K562 (cell line): Measurements from ENCODE around the gene CARD14. TPM values are rescaled to one million over a fixed set of nuclear protein-coding genes. Genes with fewer than 3 reads are reported as not detected.

Source experiments
- CREM ChIP-seq: IDR thresholded peaks from 2 replicates; pipeline ENCODE4 v1.6.1; 2014; ENCODE audit warnings: antibody characterized with exemption, low read depth
- ETV6 ChIP-seq, 3 experiments: fragments of 150-350 bp in 1 of 3; sonication (generic) in 1 of 3; formaldehyde crosslinking in 1 of 3; IDR thresholded peaks; 2 replicates each; pipeline versions ENCODE4 v1.6.1 to v1.8.0; 2014 to 2022; ENCODE audit warnings: borderline replicate concordance in 2 of 3, low read depth in 2 of 3, antibody characterized with exemption in 1 of 3, low read length in 1 of 3, mild to moderate bottlenecking in 1 of 3, missing genetic modification reagents in 1 of 3
- GATA2 ChIP-seq: sonication (generic); formaldehyde crosslinking; IDR thresholded peaks from 2 replicates; pipeline ENCODE4 v1.4.0; 2020; ENCODE audit warnings: mild to moderate bottlenecking, missing genetic modification reagents
- HIVEP1 ChIP-seq: fragments of 250-450 bp; sonication (Bioruptor Pico); IDR thresholded peaks from 2 replicates; pipeline ENCODE4 v1.4.0; 2020; ENCODE audit warnings: mild to moderate bottlenecking
- KAT2B ChIP-seq: IDR thresholded peaks from one replicate; pipeline ENCODE4 v1.6.1; 2012; ENCODE audit warnings: low read depth, mild to moderate bottlenecking, control low read depth, inconsistent platforms, low read length, moderate library complexity
- MAFG ChIP-seq: fragments of 450-650 bp; conservative IDR thresholded peaks from 2 replicates; pipeline ENCODE4 v1.6.1; 2016; ENCODE audit warnings: missing genetic modification characterization, missing compliant biosample characterization
- PML ChIP-seq: IDR thresholded peaks from 2 replicates; pipeline ENCODE4 v1.6.1; 2012; ENCODE audit warnings: low read length, inconsistent platforms
- RCOR1 ChIP-seq, 2 experiments: IDR thresholded peaks; 2 replicates each; pipeline ENCODE4 v1.6.1; 2012; ENCODE audit warnings: low read depth in 2 of 2, low read length in 2 of 2, borderline replicate concordance in 1 of 2, improper control_type of control experiment in 1 of 2
- TSC22D4 ChIP-seq: fragments of 450-650 bp; IDR thresholded peaks from 2 replicates; pipeline ENCODE4 v1.6.1; 2016; ENCODE audit warnings: missing genetic modification characterization, missing biosample characterization, control low read depth
- ZBED1 ChIP-seq: IDR thresholded peaks from 2 replicates; pipeline ENCODE4 v1.6.1; 2014
- ZFPM2 ChIP-seq: fragments of 250-450 bp; sonication (Bioruptor Pico); IDR thresholded peaks from 2 replicates; pipeline ENCODE4 v1.5.1; 2022; ENCODE audit warnings: mild to moderate bottlenecking
- ZNF12 ChIP-seq: sonication (generic); formaldehyde crosslinking; IDR thresholded peaks from 2 replicates; pipeline ENCODE4 v1.4.0; 2020; ENCODE audit warnings: mild to moderate bottlenecking, missing genetic modification reagents
- polyA plus RNA-seq, 8 experiments: library from polyadenylated mRNA; depleted of rRNA in 4 of 8; stranded (reverse) in 5 of 8; unstranded in 3 of 8; fragments of >200 nt; fragmentation: Nextera tagmentation in 2 of 8; fragmentation: Illumina TruSeq in 1 of 8; extraction: Ambion mirVana in 2 of 8; extraction: Trizol in 1 of 8; gene quantifications; 2 replicates each; pipeline versions ENCODE4 v1.2.1 to v1.2.3, GENCODE V29; 2011 to 2014; ENCODE audit warnings: inconsistent platforms in 1 of 8, missing spikeins in 1 of 8
- total RNA-seq, 7 experiments: library from RNA; depleted of rRNA in 6 of 7; stranded (reverse); fragments of >200 nt in 6 of 7; fragmentation: Illumina TruSeq in 2 of 7; extraction: Trizol in 2 of 7; gene quantifications; 2 replicates each; pipeline versions ENCODE4 v1.2.1 to v1.2.3, GENCODE V29; 2011 to 2021; ENCODE audit warnings: low replicate concordance in 1 of 7
- TF ChIP-seq, protein P1 (sequence below), 3 experiments: IDR thresholded peaks in 2 of 3; conservative IDR thresholded peaks in 1 of 3; 2 replicates each; pipeline ENCODE4 v1.5.1; 2011 to 2012; ENCODE audit warnings: low read length in 3 of 3, mild to moderate bottlenecking in 3 of 3, control low read depth in 2 of 3, improper control_type of control experiment in 1 of 3, inconsistent platforms in 1 of 3, low read depth in 1 of 3, mixed read lengths in 1 of 3, moderate library complexity in 1 of 3; ENCODE audit not compliant: insufficient read depth in 2 of 3
- TF ChIP-seq, protein P2 (sequence below): fragments of 200-800 bp; sonication (Bioruptor generic); IDR thresholded peaks from 2 replicates; pipeline ENCODE4 v1.6.1; 2017; ENCODE audit warnings: missing genetic modification characterization, missing compliant biosample characterization
- TF ChIP-seq, protein P3 (sequence below): fragments of 250-450 bp; sonication (Bioruptor Pico); IDR thresholded peaks from 2 replicates; pipeline ENCODE4 v1.9.0; 2021; ENCODE audit warnings: mild to moderate bottlenecking, inconsistent platforms
- TF ChIP-seq, protein P4 (sequence below), 2 experiments: fragments of 450-650 bp; conservative IDR thresholded peaks; 2 replicates each; pipeline ENCODE4 v1.6.1; 2017; ENCODE audit warnings: mild to moderate bottlenecking in 2 of 2, moderate library complexity in 2 of 2
- TF ChIP-seq, protein P5 (sequence below): fragments of 450-650 bp; formaldehyde crosslinking; IDR thresholded peaks from 2 replicates; pipeline ENCODE4 v1.4.0; 2020; ENCODE audit warnings: mild to moderate bottlenecking, mixed read lengths

CARD14 gene
- total and polyA plus RNA-seq, 9 of the 15 experiments (the other 6 are each of a cell fraction or from before 2014, with no cell fraction given), result not detected

DNA sequence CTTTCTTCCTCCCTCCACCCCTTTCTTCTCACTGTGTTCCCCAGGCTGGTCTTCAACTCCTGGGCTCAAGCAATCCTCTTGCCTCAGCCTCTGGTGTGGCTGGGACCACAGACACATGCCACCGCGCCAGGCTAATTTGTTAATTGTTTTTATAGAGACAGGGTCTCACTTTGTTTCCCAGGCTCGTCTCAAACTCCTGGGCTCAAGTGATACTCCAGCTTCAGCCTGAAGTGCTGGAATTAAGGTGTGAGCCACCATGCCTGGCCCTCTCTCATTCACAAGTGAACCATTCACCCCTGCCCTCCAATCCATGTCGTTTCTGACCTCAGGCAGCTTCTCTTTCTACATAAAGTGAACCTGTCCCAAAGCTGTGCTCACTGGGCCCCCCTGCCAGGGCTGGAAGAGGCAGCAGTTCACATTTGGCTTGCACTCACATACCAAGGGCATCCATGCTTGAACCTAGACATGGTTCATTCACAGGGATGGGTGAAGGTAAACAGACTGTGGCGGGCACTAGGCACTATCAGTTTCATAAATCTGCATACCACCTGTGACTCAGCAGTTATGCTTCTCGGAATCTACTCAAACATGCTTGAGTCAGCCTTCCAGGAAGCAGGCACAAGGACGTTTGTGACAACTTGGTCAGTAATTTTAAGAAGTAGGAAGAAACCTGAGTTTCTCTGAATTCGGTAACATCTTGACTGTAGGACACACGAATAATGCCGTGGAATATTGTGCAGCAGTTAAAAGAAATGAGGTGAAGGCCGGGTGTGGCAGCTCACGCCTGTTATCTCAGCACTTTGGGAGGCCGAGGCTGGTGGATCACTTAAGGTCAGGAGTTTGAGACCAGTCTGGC, 84.8 kb downstream of the CARD14 start (continued):
- 0 out of 2 replicates have a peak, but pooled peaks have one; percentile 46 for TF ChIP-seq ZNF12
- TF ChIP-seq TSC22D4, result no peak
- TF ChIP-seq ZFPM2 (CRISPR knock-in tag), result no peak
- TF ChIP-seq CREM, result peak; percentile 55; the same call in 1 of the 2 replicates
- no peak for TF ChIP-seq ZBED1
- TF ChIP-seq GATA2 (CRISPR knock-in tag), result peak; percentile 87
- TF ChIP-seq, protein P1, sequence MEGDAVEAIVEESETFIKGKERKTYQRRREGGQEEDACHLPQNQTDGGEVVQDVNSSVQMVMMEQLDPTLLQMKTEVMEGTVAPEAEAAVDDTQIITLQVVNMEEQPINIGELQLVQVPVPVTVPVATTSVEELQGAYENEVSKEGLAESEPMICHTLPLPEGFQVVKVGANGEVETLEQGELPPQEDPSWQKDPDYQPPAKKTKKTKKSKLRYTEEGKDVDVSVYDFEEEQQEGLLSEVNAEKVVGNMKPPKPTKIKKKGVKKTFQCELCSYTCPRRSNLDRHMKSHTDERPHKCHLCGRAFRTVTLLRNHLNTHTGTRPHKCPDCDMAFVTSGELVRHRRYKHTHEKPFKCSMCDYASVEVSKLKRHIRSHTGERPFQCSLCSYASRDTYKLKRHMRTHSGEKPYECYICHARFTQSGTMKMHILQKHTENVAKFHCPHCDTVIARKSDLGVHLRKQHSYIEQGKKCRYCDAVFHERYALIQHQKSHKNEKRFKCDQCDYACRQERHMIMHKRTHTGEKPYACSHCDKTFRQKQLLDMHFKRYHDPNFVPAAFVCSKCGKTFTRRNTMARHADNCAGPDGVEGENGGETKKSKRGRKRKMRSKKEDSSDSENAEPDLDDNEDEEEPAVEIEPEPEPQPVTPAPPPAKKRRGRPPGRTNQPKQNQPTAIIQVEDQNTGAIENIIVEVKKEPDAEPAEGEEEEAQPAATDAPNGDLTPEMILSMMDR (IDR thresholded peaks at IDR 0.05 in 2 of 3, conservative IDR thresholded peaks at IDR 0.05 in 1 of 3; ENCODE audit: insufficient read depth in 2 of 3, low read depth in 1 of 3, low read length in 3 of 3), result no peak
- TF ChIP-seq PML, result peak; percentile 27; the same call in 1 of the 2 replicates
- peak in 1 of 2 experiments; percentile 69; a peak in 1 of 4 replicates for TF ChIP-seq RCOR1 (IDR thresholded peaks at IDR 0.05; ENCODE audit: borderline replicate concordance in 1 of 2, low read depth in 2 of 2, low read length in 2 of 2)
- TF ChIP-seq HIVEP1 (CRISPR knock-in tag), result peak; percentile 84; the same call in 1 of the 2 replicates
- TF ChIP-seq ETV6 (IDR thresholded peaks at IDR 0.05; ENCODE audit: borderline replicate concordance in 1 of 2, low read depth in 2 of 2, low read length in 1 of 2), result peak in 1 of 2 experiments; percentile 72; a peak in 1 of 4 replicates
- TF ChIP-seq ETV6 (CRISPR knock-in tag; IDR thresholded peaks at IDR 0.05; ENCODE audit: borderline replicate concordance), result no peak
- TF ChIP-seq, protein P2, sequence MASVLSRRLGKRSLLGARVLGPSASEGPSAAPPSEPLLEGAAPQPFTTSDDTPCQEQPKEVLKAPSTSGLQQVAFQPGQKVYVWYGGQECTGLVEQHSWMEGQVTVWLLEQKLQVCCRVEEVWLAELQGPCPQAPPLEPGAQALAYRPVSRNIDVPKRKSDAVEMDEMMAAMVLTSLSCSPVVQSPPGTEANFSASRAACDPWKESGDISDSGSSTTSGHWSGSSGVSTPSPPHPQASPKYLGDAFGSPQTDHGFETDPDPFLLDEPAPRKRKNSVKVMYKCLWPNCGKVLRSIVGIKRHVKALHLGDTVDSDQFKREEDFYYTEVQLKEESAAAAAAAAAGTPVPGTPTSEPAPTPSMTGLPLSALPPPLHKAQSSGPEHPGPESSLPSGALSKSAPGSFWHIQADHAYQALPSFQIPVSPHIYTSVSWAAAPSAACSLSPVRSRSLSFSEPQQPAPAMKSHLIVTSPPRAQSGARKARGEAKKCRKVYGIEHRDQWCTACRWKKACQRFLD (CRISPR knock-in tag), result peak; percentile 96
- TF ChIP-seq, protein P3, sequence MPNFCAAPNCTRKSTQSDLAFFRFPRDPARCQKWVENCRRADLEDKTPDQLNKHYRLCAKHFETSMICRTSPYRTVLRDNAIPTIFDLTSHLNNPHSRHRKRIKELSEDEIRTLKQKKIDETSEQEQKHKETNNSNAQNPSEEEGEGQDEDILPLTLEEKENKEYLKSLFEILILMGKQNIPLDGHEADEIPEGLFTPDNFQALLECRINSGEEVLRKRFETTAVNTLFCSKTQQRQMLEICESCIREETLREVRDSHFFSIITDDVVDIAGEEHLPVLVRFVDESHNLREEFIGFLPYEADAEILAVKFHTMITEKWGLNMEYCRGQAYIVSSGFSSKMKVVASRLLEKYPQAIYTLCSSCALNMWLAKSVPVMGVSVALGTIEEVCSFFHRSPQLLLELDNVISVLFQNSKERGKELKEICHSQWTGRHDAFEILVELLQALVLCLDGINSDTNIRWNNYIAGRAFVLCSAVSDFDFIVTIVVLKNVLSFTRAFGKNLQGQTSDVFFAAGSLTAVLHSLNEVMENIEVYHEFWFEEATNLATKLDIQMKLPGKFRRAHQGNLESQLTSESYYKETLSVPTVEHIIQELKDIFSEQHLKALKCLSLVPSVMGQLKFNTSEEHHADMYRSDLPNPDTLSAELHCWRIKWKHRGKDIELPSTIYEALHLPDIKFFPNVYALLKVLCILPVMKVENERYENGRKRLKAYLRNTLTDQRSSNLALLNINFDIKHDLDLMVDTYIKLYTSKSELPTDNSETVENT (CRISPR knock-in tag), result no peak
- peak; percentile 99 for TF ChIP-seq MAFG (tag)
- TF ChIP-seq, protein P4, sequence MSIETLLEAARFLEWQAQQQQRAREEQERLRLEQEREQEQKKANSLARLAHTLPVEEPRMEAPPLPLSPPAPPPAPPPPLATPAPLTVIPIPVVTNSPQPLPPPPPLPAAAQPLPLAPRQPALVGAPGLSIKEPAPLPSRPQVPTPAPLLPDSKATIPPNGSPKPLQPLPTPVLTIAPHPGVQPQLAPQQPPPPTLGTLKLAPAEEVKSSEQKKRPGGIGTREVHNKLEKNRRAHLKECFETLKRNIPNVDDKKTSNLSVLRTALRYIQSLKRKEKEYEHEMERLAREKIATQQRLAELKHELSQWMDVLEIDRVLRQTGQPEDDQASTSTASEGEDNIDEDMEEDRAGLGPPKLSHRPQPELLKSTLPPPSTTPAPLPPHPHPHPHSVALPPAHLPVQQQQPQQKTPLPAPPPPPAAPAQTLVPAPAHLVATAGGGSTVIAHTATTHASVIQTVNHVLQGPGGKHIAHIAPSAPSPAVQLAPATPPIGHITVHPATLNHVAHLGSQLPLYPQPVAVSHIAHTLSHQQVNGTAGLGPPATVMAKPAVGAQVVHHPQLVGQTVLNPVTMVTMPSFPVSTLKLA (conservative IDR thresholded peaks at IDR 0.05), result peak in 1 of 2 experiments; percentile 72; a peak in 2 of 4 replicates
- TF ChIP-seq KAT2B, result no peak
- TF ChIP-seq, protein P5, sequence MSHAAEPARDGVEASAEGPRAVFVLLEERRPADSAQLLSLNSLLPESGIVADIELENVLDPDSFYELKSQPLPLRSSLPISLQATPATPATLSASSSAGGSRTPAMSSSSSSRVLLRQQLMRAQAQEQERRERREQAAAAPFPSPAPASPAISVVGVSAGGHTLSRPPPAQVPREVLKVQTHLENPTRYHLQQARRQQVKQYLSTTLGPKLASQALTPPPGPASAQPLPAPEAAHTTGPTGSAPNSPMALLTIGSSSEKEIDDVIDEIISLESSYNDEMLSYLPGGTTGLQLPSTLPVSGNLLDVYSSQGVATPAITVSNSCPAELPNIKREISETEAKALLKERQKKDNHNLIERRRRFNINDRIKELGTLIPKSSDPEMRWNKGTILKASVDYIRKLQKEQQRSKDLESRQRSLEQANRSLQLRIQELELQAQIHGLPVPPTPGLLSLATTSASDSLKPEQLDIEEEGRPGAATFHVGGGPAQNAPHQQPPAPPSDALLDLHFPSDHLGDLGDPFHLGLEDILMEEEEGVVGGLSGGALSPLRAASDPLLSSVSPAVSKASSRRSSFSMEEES (CRISPR knock-in tag), result peak; percentile 5; the same call in 1 of the 2 replicates
